ENCODE measurements around the gene TMEM51. TPM values are rescaled to one million over a fixed set of nuclear protein-coding genes. Genes with fewer than 3 reads are reported as not detected.
A peak's percentile ranks its signal among the peaks of the same experiment; 100 is the strongest.

Gene TMEM51
- total and polyA plus RNA-seq, 2 of the 13 experiments (the other 11 are each of a cell fraction or from before 2014, with no cell fraction given) = 12.2 to 22.3 TPM

GRCh38 chr1:15151377-15151806, 2.2 kb upstream of the TMEM51 start (continued):
- TF ChIP-seq ZNF318 (CRISPR knock-in tag; IDR thresholded peaks at IDR 0.05) (no peak), ZEB1 (IDR thresholded peaks at IDR 0.05; ENCODE audit: insufficient replicate concordance, low read depth) (no peak), NR1H2 (CRISPR knock-in tag; IDR thresholded peaks at IDR 0.05; ENCODE audit: borderline replicate concordance, low read depth) (no peak), ZFP36L1 (CRISPR knock-in tag; IDR thresholded peaks at IDR 0.05) (no peak), POLR2G (IDR thresholded peaks at IDR 0.05; ENCODE audit: low read depth, low read length) (peak; percentile 72), GPBP1L1 (CRISPR knock-in tag; IDR thresholded peaks at IDR 0.05) (no peak), ZNF572 (CRISPR knock-in tag; IDR thresholded peaks at IDR 0.05) (no peak), SRSF9 (IDR thresholded peaks at IDR 0.05; ENCODE audit: borderline replicate concordance, insufficient read depth, low read depth, low read length, poor library complexity, severe bottlenecking) (no peak), BRD4 (CRISPR knock-in tag; IDR thresholded peaks at IDR 0.05) (no peak), ZNF563 (CRISPR knock-in tag; IDR thresholded peaks at IDR 0.05) (0 out of 2 replicates have a peak, but pooled peaks have one; percentile 42), MTERF4 (CRISPR knock-in tag; IDR thresholded peaks at IDR 0.05) (no peak), ZNF678 (CRISPR knock-in tag; IDR thresholded peaks at IDR 0.05) (no peak), ZNF816 (CRISPR knock-in tag; IDR thresholded peaks at IDR 0.05; ENCODE audit: borderline replicate concordance) (no peak), TFDP1 (CRISPR knock-in tag; IDR thresholded peaks at IDR 0.05; ENCODE audit: borderline replicate concordance) (no peak), FOXO4 (CRISPR knock-in tag; conservative IDR thresholded peaks at IDR 0.05) (no peak), KAT8 (CRISPR knock-in tag; IDR thresholded peaks at IDR 0.05) (no peak), MAFG (CRISPR knock-in tag; IDR thresholded peaks at IDR 0.05) (no peak)
